Fibroblast of pulmonary artery (primary cell): ENCODE results near the gene LCOR.

Source experiments
- DNase-seq: peaks from one replicate; pipeline ENCODE4 v3.0.0-alpha.2; 2010; ENCODE audit warnings: low read depth
- H3K4me3 ChIP-seq: replicated peaks from 2 replicates; pipeline ENCODE4 v1.5.1; 2011; ENCODE audit warnings: low read depth, mild to moderate bottlenecking, control low read depth, low read length, moderate library complexity
- TF ChIP-seq, protein P1 (sequence below): IDR thresholded peaks from 2 replicates; pipeline ENCODE4 v1.5.1; 2011; ENCODE audit warnings: mild to moderate bottlenecking, control low read depth, low read length, inconsistent platforms; ENCODE audit errors: missing control alignments

The LCOR gene

DNA sequence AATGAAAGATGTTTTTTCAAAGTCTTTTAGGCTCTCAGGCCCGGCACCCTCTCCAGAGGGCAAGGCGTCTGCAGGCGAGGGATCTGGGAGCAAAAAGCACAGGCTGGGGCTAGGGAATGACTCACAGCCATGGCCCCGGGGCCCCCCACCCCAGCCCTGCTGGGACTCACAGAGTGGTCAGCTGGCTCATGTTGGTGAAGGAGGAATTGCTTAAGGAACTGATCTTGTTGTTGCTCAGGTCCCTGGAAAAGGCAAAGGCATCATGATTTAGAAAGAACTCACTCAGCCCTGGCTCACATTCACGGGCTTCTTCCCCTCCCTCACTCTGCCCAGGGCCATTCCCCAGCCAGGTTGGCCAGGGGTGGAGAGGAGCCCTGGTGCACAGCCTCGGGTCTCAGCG, 202.2 kb downstream of the LCOR start:
- TF ChIP-seq, protein P1, sequence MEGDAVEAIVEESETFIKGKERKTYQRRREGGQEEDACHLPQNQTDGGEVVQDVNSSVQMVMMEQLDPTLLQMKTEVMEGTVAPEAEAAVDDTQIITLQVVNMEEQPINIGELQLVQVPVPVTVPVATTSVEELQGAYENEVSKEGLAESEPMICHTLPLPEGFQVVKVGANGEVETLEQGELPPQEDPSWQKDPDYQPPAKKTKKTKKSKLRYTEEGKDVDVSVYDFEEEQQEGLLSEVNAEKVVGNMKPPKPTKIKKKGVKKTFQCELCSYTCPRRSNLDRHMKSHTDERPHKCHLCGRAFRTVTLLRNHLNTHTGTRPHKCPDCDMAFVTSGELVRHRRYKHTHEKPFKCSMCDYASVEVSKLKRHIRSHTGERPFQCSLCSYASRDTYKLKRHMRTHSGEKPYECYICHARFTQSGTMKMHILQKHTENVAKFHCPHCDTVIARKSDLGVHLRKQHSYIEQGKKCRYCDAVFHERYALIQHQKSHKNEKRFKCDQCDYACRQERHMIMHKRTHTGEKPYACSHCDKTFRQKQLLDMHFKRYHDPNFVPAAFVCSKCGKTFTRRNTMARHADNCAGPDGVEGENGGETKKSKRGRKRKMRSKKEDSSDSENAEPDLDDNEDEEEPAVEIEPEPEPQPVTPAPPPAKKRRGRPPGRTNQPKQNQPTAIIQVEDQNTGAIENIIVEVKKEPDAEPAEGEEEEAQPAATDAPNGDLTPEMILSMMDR = no peak
- no peak overlapping the region for H3K4me3 ChIP-seq
- DNase-seq = no peak

- TF ChIP-seq, protein P1 = no peak
- no peak for DNase-seq
- no peak overlapping the region for H3K4me3 ChIP-seq
These were observed 203.1 kb downstream of the LCOR start for GRCh38 chr10:97034958-97035769.

GRCh38 chr10:97037365-97038361, 205.6 kb downstream of the LCOR start:
- peak; percentile 82 for DNase-seq
- H3K4me3 ChIP-seq = peak overlapping the region; percentile 41
- TF ChIP-seq, protein P1 = peak; percentile 87

- no peak overlapping the region for H3K4me3 ChIP-seq
- DNase-seq = no peak
- TF ChIP-seq, protein P1 = no peak
These were observed 206.6 kb downstream of the LCOR start for GRCh38 chr10:97038688-97039087.

DNA sequence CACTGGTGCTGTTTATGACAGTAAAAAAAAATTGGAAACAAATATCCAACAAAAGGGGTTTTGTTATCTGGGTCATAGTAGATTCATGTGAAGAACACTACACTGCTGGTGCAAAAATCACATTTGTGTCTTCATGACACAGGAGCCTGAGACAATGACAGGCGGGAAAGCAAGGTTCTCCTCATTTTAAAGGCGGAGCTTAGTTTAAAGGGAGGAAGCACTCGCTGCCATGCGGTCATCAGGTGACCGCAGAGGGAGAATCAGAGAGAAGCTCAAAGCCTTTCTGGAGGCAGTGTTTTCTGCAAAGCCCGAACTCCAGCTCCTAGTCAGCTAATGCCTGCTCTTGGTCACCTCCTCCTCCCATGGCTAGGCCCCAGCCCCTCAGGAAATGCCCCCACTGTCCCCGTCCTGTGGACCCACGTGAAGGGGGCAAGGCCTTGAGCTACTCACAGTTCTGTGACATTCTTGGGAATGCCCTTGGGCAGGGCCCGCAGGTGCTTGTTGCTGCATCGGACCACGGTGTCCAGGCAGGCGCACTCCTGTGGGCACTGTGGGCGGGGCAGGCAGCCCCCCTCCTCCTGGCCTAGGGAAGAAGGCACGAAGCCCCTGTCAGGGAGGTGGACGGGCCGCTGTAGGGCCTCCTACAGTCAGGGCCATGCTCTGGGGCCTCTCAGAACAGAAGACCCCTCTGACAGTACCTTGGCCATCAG, 207.6 kb downstream of the LCOR start:
- H3K4me3 ChIP-seq = no peak overlapping the region
- DNase-seq = no peak
- TF ChIP-seq, protein P1 = no peak

- TF ChIP-seq, protein P1 = no peak
- DNase-seq = no peak
- no peak overlapping the region for H3K4me3 ChIP-seq
These were observed 208.1 kb downstream of the LCOR start for GRCh38 chr10:97040248-97040584.
